PC-9 (cell line): ENCODE measurements around the gene NEDD4.

ENCODE experiments used
- EZH2 ChIP-seq: fragments of 200-600 bp; sonication (generic); IDR thresholded peaks from 2 replicates; pipeline ENCODE4 v1.8.0; 2017; ENCODE audit warnings: antibody characterized with exemption, low read depth
- TF ChIP-seq, protein P1 (sequence below): fragments of 200-600 bp; sonication (generic); conservative IDR thresholded peaks from 2 replicates; pipeline ENCODE4 v1.6.1; 2017; ENCODE audit warnings: mixed run types, antibody characterized with exemption, mild to moderate bottlenecking, moderate library complexity

DNA sequence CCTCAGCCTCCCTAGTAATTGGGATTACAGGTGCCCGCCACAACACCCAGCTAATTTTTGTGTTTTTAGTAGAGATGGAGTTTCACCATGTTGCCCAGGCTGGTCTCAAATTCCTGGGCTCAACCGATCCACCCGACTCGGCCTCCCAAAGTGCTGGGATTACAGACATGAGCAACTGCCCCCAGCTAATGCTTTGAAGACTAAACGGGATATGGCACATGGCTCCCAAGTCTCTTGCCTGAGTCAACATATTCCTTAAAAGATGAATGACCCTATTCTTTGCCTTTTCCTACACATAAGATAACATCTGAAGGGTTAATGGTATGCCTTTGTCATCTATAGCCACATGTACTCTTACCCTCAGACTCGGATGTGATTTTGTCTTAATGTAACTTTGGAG lies 38.4 kb upstream of the NEDD4 start:
- TF ChIP-seq, protein P1, sequence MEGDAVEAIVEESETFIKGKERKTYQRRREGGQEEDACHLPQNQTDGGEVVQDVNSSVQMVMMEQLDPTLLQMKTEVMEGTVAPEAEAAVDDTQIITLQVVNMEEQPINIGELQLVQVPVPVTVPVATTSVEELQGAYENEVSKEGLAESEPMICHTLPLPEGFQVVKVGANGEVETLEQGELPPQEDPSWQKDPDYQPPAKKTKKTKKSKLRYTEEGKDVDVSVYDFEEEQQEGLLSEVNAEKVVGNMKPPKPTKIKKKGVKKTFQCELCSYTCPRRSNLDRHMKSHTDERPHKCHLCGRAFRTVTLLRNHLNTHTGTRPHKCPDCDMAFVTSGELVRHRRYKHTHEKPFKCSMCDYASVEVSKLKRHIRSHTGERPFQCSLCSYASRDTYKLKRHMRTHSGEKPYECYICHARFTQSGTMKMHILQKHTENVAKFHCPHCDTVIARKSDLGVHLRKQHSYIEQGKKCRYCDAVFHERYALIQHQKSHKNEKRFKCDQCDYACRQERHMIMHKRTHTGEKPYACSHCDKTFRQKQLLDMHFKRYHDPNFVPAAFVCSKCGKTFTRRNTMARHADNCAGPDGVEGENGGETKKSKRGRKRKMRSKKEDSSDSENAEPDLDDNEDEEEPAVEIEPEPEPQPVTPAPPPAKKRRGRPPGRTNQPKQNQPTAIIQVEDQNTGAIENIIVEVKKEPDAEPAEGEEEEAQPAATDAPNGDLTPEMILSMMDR = no peak
- TF ChIP-seq EZH2 = no peak
